Left renal pelvis (tissue), 4 donors: ENCODE results near the gene ZNF462. TPM values are rescaled to one million over a fixed set of nuclear protein-coding genes. Genes with fewer than 3 reads are reported as not detected.

Source experiments
- DNase-seq, 4 donors: peaks; one replicate each; pipeline ENCODE4 v3.0.0-alpha.2; 2013; ENCODE audit warnings: low read depth in 4 of 4, low spot score in 3 of 4
- polyA plus RNA-seq, 4 donors: library from polyadenylated mRNA; unstranded; fragments of 120-200 nt; gene quantifications; one replicate each; pipeline ENCODE4 v1.2.1, GENCODE V29; 2013; ENCODE audit not compliant: insufficient read length in 4 of 4

Gene ZNF462
- polyA plus RNA-seq, 4 donors, result 13.7 to 31.9 (median 26.6) TPM

GRCh38 chr9:106862110-106862820, 701 bp upstream of the ZNF462 start:
- DNase-seq, result peak in 3 of 4 donors; percentile 26 to 42 (median 39)

- peak in 3 of 4 donors; percentile 39 to 47 (median 46) for DNase-seq
Observed at GRCh38 chr9:106864373-106865143, 1.6 kb downstream of the ZNF462 start.

DNA sequence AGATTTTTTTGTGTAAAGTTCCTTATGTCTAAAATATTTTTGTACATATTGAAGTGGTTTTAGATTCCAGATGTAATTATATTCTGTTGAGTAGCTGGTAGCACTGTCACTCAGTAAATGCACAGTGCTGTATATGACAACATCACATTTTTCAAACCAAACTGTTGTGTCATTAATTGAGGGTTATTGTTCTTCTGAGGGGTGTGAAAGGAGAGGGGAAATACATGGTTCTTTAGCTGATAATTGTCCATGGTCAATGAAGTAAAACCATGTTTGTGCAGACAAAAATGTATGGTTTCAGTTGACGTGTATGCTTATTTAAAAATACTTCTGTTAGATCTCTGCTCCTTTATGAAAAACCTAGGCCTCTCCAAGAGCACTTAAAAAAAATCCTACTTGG, 3.3 kb downstream of the ZNF462 start:
- no peak for DNase-seq

GRCh38 chr9:106867286-106867685, 4.3 kb downstream of the ZNF462 start:
- DNase-seq, result no peak

DNA sequence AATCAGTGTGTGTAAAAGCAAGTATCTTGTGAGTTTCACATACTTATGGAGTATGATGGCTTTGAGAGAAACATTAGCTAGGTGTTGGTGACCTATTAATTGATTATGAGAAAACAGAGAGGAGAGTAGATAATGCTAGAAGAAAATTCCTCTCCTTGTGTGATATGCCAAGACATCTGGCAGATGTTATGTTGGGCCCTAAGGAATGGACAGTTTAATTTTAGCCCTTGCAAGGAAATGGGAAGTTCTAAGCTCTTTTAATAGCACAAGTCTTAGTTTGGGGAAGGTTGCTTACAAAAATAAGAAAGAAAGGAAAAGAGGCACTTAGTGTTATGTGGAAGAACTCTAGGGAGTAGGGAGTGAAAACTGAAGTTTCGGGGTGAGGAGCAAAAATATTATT, 5.1 kb downstream of the ZNF462 start:
- no peak for DNase-seq

DNA sequence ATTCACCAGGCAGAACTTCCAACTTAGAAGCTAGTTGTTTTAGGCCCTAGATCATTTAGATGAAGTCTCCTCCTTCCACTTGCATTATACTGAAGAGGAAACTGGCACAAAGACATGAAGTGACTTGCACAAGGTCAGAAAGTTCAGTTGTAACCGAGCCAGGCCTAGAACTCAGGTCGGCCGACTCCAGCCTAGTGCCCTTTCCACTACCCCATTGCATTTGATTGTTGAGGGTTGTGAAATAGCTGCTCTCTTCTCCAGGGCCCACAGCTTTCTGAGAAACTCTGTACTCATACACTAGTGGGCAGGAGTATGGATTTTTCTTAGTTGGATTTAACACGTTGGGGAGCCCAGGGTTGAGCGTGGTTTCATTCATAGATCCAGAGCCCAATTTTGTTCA, 5.6 kb downstream of the ZNF462 start:
- DNase-seq, result no peak

DNA sequence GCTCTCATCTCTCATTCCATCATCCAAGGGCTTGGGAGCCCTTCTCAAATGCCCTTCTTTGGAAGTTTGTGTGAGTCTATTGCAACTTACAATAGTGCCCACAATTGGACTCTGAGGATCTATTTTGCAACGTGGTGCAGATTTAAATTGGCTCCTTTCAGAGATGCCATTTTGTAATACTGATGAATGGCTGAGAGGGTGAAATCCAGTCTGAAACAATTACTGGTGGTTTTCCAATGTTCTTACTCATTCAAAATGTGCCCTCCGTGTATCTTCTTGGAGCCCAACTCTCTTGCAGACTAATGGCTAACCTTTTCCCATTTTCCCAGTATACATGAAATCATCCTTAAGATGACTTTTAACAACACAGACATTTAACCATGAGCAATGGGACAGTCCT, 6.1 kb downstream of the ZNF462 start:
- DNase-seq, result no peak

DNA sequence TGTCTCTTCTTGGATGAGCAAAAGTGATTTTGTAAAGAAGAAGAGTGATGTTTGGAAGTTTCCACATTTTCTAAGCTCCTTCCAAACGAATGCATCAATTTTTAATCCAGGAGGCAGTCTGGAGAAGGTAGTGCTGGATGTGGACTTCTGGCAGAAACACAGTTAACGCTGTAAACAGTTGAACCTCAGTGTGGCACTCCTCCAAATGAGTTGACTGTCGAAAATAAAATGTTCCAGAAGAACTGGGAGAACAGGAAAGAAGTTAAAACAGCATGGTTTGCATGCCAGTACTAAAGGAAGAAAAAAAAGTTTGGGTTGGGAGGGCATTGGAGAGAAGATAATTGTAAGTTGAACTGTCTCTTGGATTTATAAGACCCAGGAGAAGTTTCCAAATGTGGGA, 6.5 kb downstream of the ZNF462 start:
- DNase-seq, result no peak

- no peak for DNase-seq
Observed at GRCh38 chr9:106872641-106873040, 9.7 kb downstream of the ZNF462 start.

GRCh38 chr9:106874031-106874430, 11.1 kb downstream of the ZNF462 start:
- DNase-seq, result no peak

DNA sequence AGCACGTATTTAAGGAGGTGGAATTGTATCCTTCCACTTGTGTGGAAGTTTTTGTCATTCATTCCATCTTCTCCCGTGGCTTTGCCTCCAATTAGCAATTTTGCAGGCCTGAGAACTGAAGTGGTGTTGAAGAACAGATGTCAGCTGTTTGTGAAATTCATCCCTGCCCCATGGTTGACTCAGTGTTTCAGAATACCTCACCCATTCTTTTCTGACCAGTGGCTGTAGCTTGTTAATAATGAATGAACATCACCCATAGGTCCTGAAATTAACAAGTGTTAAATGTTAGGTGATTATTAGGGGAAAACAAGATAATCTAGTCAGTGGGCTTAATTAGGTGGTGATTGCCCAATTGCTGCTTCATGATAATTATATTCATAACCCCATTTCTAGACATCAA, 11.7 kb downstream of the ZNF462 start:
- DNase-seq, result no peak

GRCh38 chr9:106875529-106875928, 12.6 kb downstream of the ZNF462 start:
- no peak for DNase-seq

GRCh38 chr9:106877345-106877744, 14.4 kb downstream of the ZNF462 start:
- DNase-seq, result no peak

GRCh38 chr9:106878081-106878837, 15.3 kb downstream of the ZNF462 start:
- DNase-seq, result no peak

DNA sequence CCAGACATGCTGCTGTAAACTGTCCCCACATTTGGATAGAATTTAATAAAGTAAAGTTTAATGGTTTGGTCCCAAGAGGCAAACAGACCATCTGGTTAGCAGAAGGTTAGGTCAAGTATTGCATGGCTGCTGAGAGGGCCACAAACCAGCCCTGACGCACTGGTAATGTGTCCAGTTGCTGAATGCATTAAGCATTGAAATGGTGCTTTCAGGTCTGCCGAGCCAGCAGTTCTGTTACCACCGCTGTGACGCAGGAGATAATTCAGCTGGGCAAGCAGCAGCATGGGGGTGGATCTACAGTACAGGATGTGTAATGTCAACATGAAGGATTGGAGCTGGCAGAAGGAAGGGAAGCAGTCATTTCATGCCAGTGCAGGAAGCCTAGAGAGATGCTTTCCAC, 16.0 kb downstream of the ZNF462 start:
- peak in 2 of 4 donors; percentile 59 to 62 for DNase-seq

DNA sequence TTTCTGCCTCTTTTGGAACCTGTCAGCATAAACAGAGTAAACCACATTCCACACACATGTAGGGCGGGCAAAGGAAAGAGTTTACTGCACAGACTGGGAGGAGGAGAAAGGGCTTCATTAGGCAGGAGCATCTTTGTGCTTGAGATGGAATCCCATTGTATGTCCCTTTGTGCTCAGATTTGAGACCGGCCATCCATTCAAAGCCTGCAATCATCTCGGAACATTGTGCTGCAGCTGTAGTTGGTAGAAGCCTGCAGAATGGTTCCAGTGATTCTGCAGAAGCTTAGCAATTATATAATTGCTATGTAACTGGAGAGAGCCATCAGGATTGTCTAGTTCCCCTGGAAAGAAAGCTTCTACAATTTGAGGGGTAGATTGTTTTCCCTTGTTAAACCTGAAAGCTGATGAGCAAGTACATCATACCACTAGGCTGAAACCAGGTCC, 16.5 kb downstream of the ZNF462 start:
- DNase-seq, result no peak

DNA sequence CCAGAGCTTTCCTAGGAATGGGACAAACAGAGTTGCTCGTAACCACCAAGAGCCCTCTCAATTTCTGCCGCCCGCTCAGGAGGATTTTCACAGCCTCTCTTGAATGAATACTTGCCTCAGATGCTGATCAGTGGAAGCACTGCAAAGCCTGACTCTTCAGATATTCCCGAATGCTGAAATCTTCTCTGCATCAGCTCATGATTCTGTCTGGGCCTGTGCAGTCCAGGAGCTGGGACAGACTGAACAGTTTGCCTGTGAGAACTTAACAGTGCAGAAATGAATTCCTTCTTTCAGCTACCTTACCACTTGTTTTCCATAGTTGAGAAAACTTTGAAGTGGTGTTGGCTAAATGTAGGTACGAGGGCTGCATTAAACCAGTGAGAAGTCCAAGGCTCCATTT, 17.1 kb downstream of the ZNF462 start:
- no peak for DNase-seq

DNA sequence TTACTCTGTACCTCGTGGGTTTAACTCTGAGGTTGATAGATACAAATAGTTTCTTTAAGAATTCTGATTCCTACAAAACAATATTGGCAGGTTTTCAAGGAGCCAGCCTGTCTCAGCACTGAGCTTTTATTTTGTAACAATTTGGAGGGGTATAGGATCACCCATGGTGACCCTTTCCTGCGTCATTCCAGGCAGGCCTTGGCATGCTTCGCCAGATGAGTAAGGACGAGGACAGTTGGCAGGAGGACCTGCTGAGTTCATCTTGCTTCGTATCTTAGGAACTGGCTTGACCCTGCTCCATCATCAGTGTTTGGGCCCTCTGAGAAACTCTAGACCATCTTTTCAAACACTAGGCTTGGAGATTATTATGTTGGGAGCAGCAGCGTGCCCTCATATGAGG, 17.9 kb downstream of the ZNF462 start:
- no peak for DNase-seq

- no peak for DNase-seq
Observed at GRCh38 chr9:106883030-106883429, 20.1 kb downstream of the ZNF462 start.

DNA sequence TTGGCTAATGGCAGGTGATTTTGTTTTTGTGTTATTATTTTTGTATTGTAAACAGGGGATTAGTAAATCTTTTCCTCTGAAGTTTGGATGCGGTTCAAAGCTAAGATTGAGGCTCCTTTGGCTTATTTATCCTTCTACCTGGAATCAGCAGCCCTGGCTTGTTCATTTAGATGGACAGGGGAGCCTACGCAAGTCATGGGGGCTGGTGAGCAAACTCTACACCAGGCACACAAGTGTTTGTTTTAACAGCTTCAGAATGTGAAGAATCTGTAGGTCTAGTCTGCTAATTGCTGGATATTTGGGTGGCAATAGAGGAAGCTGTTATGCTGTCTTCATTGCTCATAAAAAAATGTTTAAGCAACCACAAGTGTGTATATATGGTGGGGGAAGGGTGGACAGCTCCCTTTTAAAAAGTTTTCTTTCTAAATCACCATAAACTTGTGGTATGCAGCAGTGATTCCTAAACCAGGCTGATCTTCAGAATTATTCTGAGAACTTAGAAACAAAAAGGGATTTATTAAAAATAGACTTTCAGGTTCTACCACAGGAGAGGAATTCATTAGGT, 20.7 kb downstream of the ZNF462 start:
- no peak for DNase-seq

DNA sequence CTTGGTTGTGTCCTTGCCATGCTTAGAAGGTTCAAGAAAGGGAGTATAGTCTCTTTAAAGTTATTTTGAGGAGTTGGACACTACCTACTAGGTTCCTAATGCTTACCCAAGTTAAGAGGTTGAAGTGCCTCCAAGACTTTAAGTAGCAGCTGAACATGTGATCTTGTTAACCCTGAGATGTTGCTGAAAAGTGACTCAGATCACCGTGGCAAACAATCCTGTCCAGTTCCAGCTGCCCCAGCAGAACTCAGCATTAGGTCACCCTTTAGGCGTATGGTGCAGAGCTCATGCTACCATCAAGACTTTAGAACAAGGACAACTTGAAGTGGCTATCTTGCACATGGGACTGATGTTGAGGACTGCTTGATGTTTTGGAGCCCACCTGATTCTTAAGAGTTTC, 22.5 kb downstream of the ZNF462 start:
- DNase-seq, result no peak
